HCT116 (cell line): Measurements from ENCODE around the gene CPLX3. TPM values are rescaled to one million over a fixed set of nuclear protein-coding genes. Genes with fewer than 3 reads are reported as not detected.

Source experiments
- ATAC-seq: fragments of 200-7000 bp; cut with Tn5 transposase; 2 replicates; pipeline ENCODE4 v1.9.1; 2020; ENCODE audit warnings: mild to moderate bottlenecking, moderate library complexity
- BruUV-seq: library from RNA; stranded (reverse); fragments of 400-500 nt; replicated peaks from 2 replicates; lab custom pipeline; 2021; lab: Mats Ljungman, UMichigan
- CTCF ChIA-PET: fragments of 300-600 bp; sonication (Branson Sonifier 250); formaldehyde crosslinking; loops from one replicate; lab custom pipeline; 2021; ENCODE audit warnings: antibody characterized with exemption; lab: Charles Lee
- POLR2A ChIA-PET: fragments of 300-600, 350-600 bp; sonication (Branson Sonifier 250); formaldehyde crosslinking; loops from one replicate; lab custom pipeline; 2021; ENCODE audit warnings: antibody characterized with exemption; lab: Charles Lee
- RAD21 ChIA-PET, 2 experiments: fragments of 300-600 bp; sonication (Branson Sonifier 250); formaldehyde crosslinking; loops; one replicate each; lab custom pipeline; 2023; ENCODE audit warnings: low total read pairs in 2 of 2; ENCODE audit not compliant: uncharacterized antibody in 2 of 2, unreplicated experiment in 2 of 2, low non-redundant PET in 1 of 2; lab: Charles Lee
- DNase-seq: peaks from one replicate; pipeline ENCODE4 v3.0.0-alpha.2; 2010; ENCODE audit warnings: low read depth, low spot score
- H2AFZ ChIP-seq: fragments of 200-600 bp; shearing (Covaris generic), sonication (generic); 2 replicates; pipeline ENCODE4 v1.6.1; 2017; ENCODE audit warnings: low read depth, mixed run types, mixed read lengths, antibody characterized with exemption, low read length; ENCODE audit not compliant: poor library complexity, severe bottlenecking
- H3K27ac ChIP-seq: 2 replicates; pipeline ENCODE4 v1.5.1; 2012; ENCODE audit warnings: low read depth, low read length
- H3K27me3 ChIP-seq: fragments of 200-600 bp; sonication (generic); 2 replicates; pipeline ENCODE4 v1.6.1; 2016; ENCODE audit warnings: mixed run types, low read length, mixed read lengths; ENCODE audit not compliant: insufficient read depth
- H3K36me3 ChIP-seq, 2 experiments: fragments of 200-500 bp in 1 of 2; fragments of 200-600 bp in 1 of 2; sonication (Bioruptor generic) in 1 of 2; sonication (generic) in 1 of 2; 2 replicates each; pipeline versions ENCODE4 v1.5.1 to v1.6.1; 2014 to 2016; ENCODE audit warnings: low read length in 2 of 2, inconsistent platforms in 1 of 2, mixed read lengths in 1 of 2, mixed run types in 1 of 2; ENCODE audit not compliant: insufficient read depth in 2 of 2, control insufficient read depth in 1 of 2
- H3K4me1 ChIP-seq, 2 experiments: fragments of 200-600 bp in 1 of 2; sonication (generic) in 1 of 2; 2 replicates each; pipeline versions ENCODE4 v1.5.1 to v1.6.1; 2012 to 2017; ENCODE audit warnings: low read length in 2 of 2, inconsistent platforms in 1 of 2, mild to moderate bottlenecking in 1 of 2, mixed read lengths in 1 of 2, mixed run types in 1 of 2, moderate library complexity in 1 of 2; ENCODE audit not compliant: insufficient read depth in 2 of 2, control insufficient read depth in 1 of 2
- H3K4me2 ChIP-seq: fragments of 200-600 bp; sonication (generic); 2 replicates; pipeline ENCODE4 v1.6.1; 2017; ENCODE audit warnings: mixed run types, low read length, mixed read lengths
- H3K4me3 ChIP-seq, 2 experiments: fragments of 200-600 bp in 1 of 2; sonication (generic) in 1 of 2; replicated peaks in 1 of 2; 2 replicates each; pipeline ENCODE4 v1.5.1; 2011 to 2016; ENCODE audit warnings: low read length in 2 of 2, control low read depth in 1 of 2, low read depth in 1 of 2, mild to moderate bottlenecking in 1 of 2, mixed read lengths in 1 of 2, mixed run types in 1 of 2
- H3K79me2 ChIP-seq: fragments of 200-600 bp; sonication (generic); 2 replicates; pipeline ENCODE4 v1.6.1; 2017; ENCODE audit warnings: mild to moderate bottlenecking, mixed run types, low read length, moderate library complexity, mixed read lengths; ENCODE audit not compliant: insufficient read depth
- H3K9ac ChIP-seq: fragments of 200-600 bp; sonication (generic); 2 replicates; pipeline ENCODE4 v1.6.1; 2016; ENCODE audit warnings: low read length, mixed read lengths
- H3K9me2 ChIP-seq: fragments of 200-600 bp; sonication (generic), shearing (Covaris generic); 2 replicates; pipeline ENCODE4 v1.6.1; 2017; ENCODE audit warnings: mixed run types, mild to moderate bottlenecking, moderate library complexity; ENCODE audit not compliant: insufficient read depth
- H3K9me3 ChIP-seq, 2 experiments: fragments of 200-500 bp in 1 of 2; fragments of 200-600 bp in 1 of 2; sonication (Bioruptor generic) in 1 of 2; sonication (generic) in 1 of 2; 2 replicates each; pipeline ENCODE4 v1.6.1; 2014 to 2017; ENCODE audit warnings: low read length in 2 of 2, mixed read lengths in 2 of 2, inconsistent platforms in 1 of 2, low read depth in 1 of 2, mild to moderate bottlenecking in 1 of 2, mixed run types in 1 of 2, moderate library complexity in 1 of 2; ENCODE audit not compliant: control insufficient read depth in 1 of 2, insufficient read depth in 1 of 2
- H4K20me1 ChIP-seq: fragments of 200-600 bp; sonication (generic), shearing (Covaris generic); 2 replicates; pipeline ENCODE4 v1.6.1; 2017; ENCODE audit warnings: mixed run types, mild to moderate bottlenecking, moderate library complexity; ENCODE audit not compliant: insufficient read depth
- CBX3 ChIP-seq: IDR thresholded peaks from 2 replicates; pipeline ENCODE4 v1.6.1; 2012; ENCODE audit warnings: low read depth
- CEBPB ChIP-seq: IDR thresholded peaks from 2 replicates; pipeline ENCODE4 v1.6.1; 2012; ENCODE audit warnings: low read depth
- ELF1 ChIP-seq: IDR thresholded peaks from 2 replicates; pipeline ENCODE4 v1.6.1; 2012; ENCODE audit warnings: low read depth, borderline replicate concordance
- EZH2phosphoT487 ChIP-seq: fragments of 200-600 bp; IDR thresholded peaks from 2 replicates; pipeline ENCODE4 v1.6.1; 2018; ENCODE audit warnings: antibody characterized with exemption, borderline replicate concordance
- POLR2A ChIP-seq: IDR thresholded peaks from 2 replicates; pipeline ENCODE4 v1.7.0; 2011; ENCODE audit warnings: borderline replicate concordance; ENCODE audit not compliant: insufficient read depth, insufficient read length; ENCODE audit errors: extremely low read depth
- POLR2AphosphoS5 ChIP-seq: IDR thresholded peaks from 2 replicates; pipeline ENCODE4 v1.6.1; 2011; ENCODE audit warnings: mild to moderate bottlenecking, low read depth, low read length, moderate library complexity
- SRF ChIP-seq: IDR thresholded peaks from 2 replicates; pipeline ENCODE4 v1.6.1; 2012; ENCODE audit warnings: low read depth
- ZFX ChIP-seq: fragments of 450-650 bp; IDR thresholded peaks from 2 replicates; pipeline ENCODE4 v1.6.1; 2017
- intact Hi-C: fragments of 100-400 bp; cut with micrococcal nuclease; formaldehyde crosslinking; loops from 2 replicates; pipeline ENCODE4 v1.10.0; 2022
- total RNA-seq: library from RNA; stranded (reverse); gene quantifications from one replicate; pipeline ENCODE4 v1.2.1, GENCODE V29; 2021; ENCODE audit not compliant: unreplicated experiment
- TF ChIP-seq, protein P1 (sequence below): IDR thresholded peaks from 2 replicates; pipeline ENCODE4 v1.6.1; 2012; ENCODE audit warnings: low read depth
- TF ChIP-seq, protein P2 (sequence below): IDR thresholded peaks from 2 replicates; pipeline ENCODE4 v1.6.1; 2011; ENCODE audit warnings: mild to moderate bottlenecking, low read length, moderate library complexity; ENCODE audit not compliant: insufficient replicate concordance; ENCODE audit errors: extremely low read depth
- TF ChIP-seq, protein P3 (sequence below): IDR thresholded peaks from 2 replicates; pipeline ENCODE4 v1.6.1; 2012

CPLX3 gene
- total RNA-seq, 1 experiment from 2014 or later = not detected

DNA sequence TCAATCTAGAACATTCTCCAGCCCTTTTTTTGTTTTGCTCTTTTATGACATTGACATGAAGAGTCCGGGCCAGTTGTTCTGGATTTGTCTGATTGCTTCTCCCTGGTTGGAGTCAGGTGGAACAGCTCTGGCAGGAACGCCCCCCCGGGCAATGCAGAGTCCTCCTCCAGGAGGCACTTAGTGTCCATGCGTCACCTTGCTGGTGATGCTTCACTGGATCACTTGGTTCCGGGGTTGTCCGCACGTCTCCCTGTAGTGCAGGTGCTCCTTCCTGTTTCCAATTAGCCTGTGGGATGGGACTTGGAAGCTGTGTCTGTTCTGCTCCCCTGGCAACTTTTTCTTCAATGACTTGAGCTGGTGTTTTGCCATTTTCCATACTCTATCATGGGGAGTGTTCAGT lies 34.8 kb upstream of the CPLX3 start:
- peaks cover 11 to 30% of the 10 kb centered on the region in 2 experiments for H3K4me1 ChIP-seq
- H3K9ac ChIP-seq = no peak overlapping the region
- ChIA-PET RAD21 (no interaction called here), CTCF (no interaction called here), POLR2A (no interaction called here)
- no peak overlapping the region for H3K4me3 ChIP-seq
- no peak for TF ChIP-seq ZFX
- TF ChIP-seq, protein P1, sequence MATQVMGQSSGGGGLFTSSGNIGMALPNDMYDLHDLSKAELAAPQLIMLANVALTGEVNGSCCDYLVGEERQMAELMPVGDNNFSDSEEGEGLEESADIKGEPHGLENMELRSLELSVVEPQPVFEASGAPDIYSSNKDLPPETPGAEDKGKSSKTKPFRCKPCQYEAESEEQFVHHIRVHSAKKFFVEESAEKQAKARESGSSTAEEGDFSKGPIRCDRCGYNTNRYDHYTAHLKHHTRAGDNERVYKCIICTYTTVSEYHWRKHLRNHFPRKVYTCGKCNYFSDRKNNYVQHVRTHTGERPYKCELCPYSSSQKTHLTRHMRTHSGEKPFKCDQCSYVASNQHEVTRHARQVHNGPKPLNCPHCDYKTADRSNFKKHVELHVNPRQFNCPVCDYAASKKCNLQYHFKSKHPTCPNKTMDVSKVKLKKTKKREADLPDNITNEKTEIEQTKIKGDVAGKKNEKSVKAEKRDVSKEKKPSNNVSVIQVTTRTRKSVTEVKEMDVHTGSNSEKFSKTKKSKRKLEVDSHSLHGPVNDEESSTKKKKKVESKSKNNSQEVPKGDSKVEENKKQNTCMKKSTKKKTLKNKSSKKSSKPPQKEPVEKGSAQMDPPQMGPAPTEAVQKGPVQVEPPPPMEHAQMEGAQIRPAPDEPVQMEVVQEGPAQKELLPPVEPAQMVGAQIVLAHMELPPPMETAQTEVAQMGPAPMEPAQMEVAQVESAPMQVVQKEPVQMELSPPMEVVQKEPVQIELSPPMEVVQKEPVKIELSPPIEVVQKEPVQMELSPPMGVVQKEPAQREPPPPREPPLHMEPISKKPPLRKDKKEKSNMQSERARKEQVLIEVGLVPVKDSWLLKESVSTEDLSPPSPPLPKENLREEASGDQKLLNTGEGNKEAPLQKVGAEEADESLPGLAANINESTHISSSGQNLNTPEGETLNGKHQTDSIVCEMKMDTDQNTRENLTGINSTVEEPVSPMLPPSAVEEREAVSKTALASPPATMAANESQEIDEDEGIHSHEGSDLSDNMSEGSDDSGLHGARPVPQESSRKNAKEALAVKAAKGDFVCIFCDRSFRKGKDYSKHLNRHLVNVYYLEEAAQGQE = no peak
- no peak for TF ChIP-seq POLR2A
- no peak for TF ChIP-seq POLR2AphosphoS5
- no peak for TF ChIP-seq CBX3
- TF ChIP-seq CEBPB = no peak
- TF ChIP-seq EZH2phosphoT487 = no peak
- TF ChIP-seq, protein P2, sequence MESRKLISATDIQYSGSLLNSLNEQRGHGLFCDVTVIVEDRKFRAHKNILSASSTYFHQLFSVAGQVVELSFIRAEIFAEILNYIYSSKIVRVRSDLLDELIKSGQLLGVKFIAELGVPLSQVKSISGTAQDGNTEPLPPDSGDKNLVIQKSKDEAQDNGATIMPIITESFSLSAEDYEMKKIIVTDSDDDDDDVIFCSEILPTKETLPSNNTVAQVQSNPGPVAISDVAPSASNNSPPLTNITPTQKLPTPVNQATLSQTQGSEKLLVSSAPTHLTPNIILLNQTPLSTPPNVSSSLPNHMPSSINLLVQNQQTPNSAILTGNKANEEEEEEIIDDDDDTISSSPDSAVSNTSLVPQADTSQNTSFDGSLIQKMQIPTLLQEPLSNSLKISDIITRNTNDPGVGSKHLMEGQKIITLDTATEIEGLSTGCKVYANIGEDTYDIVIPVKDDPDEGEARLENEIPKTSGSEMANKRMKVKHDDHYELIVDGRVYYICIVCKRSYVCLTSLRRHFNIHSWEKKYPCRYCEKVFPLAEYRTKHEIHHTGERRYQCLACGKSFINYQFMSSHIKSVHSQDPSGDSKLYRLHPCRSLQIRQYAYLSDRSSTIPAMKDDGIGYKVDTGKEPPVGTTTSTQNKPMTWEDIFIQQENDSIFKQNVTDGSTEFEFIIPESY = no peak
- TF ChIP-seq SRF = no peak
- TF ChIP-seq, protein P3, sequence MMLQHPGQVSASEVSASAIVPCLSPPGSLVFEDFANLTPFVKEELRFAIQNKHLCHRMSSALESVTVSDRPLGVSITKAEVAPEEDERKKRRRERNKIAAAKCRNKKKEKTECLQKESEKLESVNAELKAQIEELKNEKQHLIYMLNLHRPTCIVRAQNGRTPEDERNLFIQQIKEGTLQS = no peak
- no peak for TF ChIP-seq ELF1
- intact Hi-C loops = no loop called here
- no peaks in the 10 kb centered on the region for H3K27me3 ChIP-seq
- no peak overlapping the region for H3K4me2 ChIP-seq
- ATAC-seq (no peak), DNase-seq (no peak)
- H3K79me2 ChIP-seq = peaks cover 71% of the 10 kb centered on the region
- no peak overlapping the region for H2AFZ ChIP-seq
- BruUV-seq = no TSS peak
- H4K20me1 ChIP-seq = peaks cover 12% of the 10 kb centered on the region; the same call in 1 of the 2 replicates
- H3K27ac ChIP-seq = no peak overlapping the region
- no peaks in the 10 kb centered on the region for H3K9me3 ChIP-seq
- no peaks in the 10 kb centered on the region; a peak in 1 of 4 replicates for H3K36me3 ChIP-seq
- H3K9me2 ChIP-seq = no peaks in the 10 kb centered on the region
